IMR-90 (cell line): Measurements from ENCODE around the gene TMPRSS6.

Source experiments
- BHLHE40 ChIP-seq: fragments of 150-350 bp; IDR thresholded peaks from 2 replicates; pipeline ENCODE4 v1.6.1; 2016; ENCODE audit warnings: mild to moderate bottlenecking, low read depth, low read length
- CTCF ChIP-seq: conservative IDR thresholded peaks from 2 replicates; pipeline ENCODE4 v1.5.1; 2012; ENCODE audit warnings: mild to moderate bottlenecking, low read depth, low read length, improper control_type of control experiment
- FOS ChIP-seq: fragments of 150-350 bp; IDR thresholded peaks from 2 replicates; pipeline ENCODE4 v1.6.1; 2016; ENCODE audit warnings: low read depth, low read length
- MAFK ChIP-seq: IDR thresholded peaks from 2 replicates; pipeline ENCODE4 v1.6.1; 2012; ENCODE audit warnings: low read depth, low read length, improper control_type of control experiment
- MAZ ChIP-seq: IDR thresholded peaks from 2 replicates; pipeline ENCODE4 v1.6.1; 2012; ENCODE audit warnings: low read depth, mild to moderate bottlenecking, low read length, improper control_type of control experiment, moderate library complexity, borderline replicate concordance
- MXI1 ChIP-seq: IDR thresholded peaks from 2 replicates; pipeline ENCODE4 v1.6.1; 2012; ENCODE audit warnings: low read depth, mild to moderate bottlenecking, low read length, moderate library complexity, borderline replicate concordance
- NFE2L2 ChIP-seq: fragments of 150-350 bp; IDR thresholded peaks from 2 replicates; pipeline ENCODE4 v1.6.1; 2016; ENCODE audit warnings: low read depth, mild to moderate bottlenecking, low read length
- POLR2A ChIP-seq: IDR thresholded peaks from 2 replicates; pipeline ENCODE4 v1.6.1; 2012; ENCODE audit warnings: mild to moderate bottlenecking, low read depth, low read length
- RAD21 ChIP-seq: IDR thresholded peaks from 2 replicates; pipeline ENCODE4 v1.6.1; 2012; ENCODE audit warnings: low read length, improper control_type of control experiment
- RFX5 ChIP-seq: IDR thresholded peaks from 2 replicates; pipeline ENCODE4 v1.8.0; 2012; ENCODE audit warnings: low read depth, mild to moderate bottlenecking, low read length, moderate library complexity
- USF2 ChIP-seq: fragments of 150-350 bp; IDR thresholded peaks from 2 replicates; pipeline ENCODE4 v1.6.1; 2017; ENCODE audit warnings: mild to moderate bottlenecking, antibody characterized with exemption, low read length, low read depth

DNA sequence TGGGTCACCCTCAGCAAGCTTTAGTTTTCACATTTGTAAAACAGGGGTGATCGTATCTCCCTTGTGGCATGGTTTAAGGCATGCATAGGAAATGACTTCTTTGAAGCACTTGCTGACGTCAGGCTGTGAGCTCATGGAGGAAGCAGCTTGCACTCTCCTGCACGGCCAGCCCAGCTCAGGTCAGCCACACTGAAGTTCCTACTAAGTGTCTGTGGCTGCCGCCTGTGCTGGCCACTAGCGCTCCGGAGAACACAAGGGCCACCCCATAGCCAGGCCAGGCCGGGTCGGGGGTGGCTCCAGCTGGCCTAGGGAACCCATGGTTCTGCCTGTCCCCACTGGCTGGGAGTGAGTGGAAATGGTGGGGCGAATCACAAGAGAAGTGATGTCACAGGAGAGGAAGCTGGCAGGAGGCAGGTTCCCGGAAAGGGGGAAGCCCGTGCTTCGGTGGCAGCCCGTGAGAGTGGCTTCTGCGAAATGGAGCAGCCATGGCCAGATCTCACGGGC, 29.8 kb downstream of the TMPRSS6 start:
- no peak for TF ChIP-seq MAFK
- no peak for TF ChIP-seq FOS
- no peak for TF ChIP-seq MAZ
- TF ChIP-seq BHLHE40, result no peak
- TF ChIP-seq CTCF, result no peak
- TF ChIP-seq POLR2A, result no peak
- no peak for TF ChIP-seq MXI1
- TF ChIP-seq USF2, result no peak
- TF ChIP-seq RFX5, result no peak
- no peak for TF ChIP-seq RAD21
- TF ChIP-seq NFE2L2, result no peak
